ENCODE results near the gene CPVL.

DNA sequence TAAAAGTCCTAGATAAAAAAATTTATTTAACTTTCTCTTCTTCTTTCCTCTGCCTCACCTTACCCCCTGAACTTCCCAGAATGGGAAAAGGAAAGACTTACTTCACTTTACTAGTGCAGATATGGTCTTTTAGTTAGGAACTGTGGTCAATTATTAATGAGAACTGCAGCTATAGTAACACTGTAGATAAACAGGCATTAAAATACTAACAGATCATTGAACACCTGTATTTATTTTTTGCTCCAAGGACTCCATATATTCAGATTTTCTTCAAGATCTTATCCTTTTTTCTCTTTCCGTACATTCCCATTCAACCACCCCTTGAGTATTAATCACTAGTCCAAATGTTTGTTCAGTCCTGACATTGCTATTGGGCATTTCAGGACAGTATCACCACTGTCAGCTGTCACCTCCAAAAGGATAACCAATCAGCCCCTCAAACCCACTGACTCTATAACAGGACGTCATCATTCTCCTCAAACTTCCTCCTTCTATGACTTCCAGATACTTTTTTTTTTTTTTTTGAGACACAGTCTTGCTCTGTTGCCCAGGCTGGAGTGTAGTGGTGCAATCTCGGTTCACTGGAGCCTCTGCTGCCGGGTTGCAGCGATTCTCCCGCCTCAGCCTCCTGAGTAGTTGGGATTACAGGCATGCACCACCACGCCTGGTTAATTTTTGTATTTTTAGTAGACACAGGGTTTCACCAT is 4.2 kb downstream of the CPVL start:
- TF ChIP-seq, protein P1, sequence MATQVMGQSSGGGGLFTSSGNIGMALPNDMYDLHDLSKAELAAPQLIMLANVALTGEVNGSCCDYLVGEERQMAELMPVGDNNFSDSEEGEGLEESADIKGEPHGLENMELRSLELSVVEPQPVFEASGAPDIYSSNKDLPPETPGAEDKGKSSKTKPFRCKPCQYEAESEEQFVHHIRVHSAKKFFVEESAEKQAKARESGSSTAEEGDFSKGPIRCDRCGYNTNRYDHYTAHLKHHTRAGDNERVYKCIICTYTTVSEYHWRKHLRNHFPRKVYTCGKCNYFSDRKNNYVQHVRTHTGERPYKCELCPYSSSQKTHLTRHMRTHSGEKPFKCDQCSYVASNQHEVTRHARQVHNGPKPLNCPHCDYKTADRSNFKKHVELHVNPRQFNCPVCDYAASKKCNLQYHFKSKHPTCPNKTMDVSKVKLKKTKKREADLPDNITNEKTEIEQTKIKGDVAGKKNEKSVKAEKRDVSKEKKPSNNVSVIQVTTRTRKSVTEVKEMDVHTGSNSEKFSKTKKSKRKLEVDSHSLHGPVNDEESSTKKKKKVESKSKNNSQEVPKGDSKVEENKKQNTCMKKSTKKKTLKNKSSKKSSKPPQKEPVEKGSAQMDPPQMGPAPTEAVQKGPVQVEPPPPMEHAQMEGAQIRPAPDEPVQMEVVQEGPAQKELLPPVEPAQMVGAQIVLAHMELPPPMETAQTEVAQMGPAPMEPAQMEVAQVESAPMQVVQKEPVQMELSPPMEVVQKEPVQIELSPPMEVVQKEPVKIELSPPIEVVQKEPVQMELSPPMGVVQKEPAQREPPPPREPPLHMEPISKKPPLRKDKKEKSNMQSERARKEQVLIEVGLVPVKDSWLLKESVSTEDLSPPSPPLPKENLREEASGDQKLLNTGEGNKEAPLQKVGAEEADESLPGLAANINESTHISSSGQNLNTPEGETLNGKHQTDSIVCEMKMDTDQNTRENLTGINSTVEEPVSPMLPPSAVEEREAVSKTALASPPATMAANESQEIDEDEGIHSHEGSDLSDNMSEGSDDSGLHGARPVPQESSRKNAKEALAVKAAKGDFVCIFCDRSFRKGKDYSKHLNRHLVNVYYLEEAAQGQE (IDR thresholded peaks at IDR 0.05; ENCODE audit: insufficient read depth in 1 of 2, low read depth in 2 of 2, low read length in 1 of 2), result no peak
- TF ChIP-seq, protein P2, sequence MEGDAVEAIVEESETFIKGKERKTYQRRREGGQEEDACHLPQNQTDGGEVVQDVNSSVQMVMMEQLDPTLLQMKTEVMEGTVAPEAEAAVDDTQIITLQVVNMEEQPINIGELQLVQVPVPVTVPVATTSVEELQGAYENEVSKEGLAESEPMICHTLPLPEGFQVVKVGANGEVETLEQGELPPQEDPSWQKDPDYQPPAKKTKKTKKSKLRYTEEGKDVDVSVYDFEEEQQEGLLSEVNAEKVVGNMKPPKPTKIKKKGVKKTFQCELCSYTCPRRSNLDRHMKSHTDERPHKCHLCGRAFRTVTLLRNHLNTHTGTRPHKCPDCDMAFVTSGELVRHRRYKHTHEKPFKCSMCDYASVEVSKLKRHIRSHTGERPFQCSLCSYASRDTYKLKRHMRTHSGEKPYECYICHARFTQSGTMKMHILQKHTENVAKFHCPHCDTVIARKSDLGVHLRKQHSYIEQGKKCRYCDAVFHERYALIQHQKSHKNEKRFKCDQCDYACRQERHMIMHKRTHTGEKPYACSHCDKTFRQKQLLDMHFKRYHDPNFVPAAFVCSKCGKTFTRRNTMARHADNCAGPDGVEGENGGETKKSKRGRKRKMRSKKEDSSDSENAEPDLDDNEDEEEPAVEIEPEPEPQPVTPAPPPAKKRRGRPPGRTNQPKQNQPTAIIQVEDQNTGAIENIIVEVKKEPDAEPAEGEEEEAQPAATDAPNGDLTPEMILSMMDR (IDR thresholded peaks at IDR 0.05), result no peak

All from Panc1 (cell line).